Ovary (tissue), 3 donors: Measurements from ENCODE around the gene INPP4A.

Experiments
- CTCF ChIP-seq, 3 donors: fragments of 450-650 bp in 2 of 3; fragments of 200-600 bp in 1 of 3; IDR thresholded peaks; one replicate each; pipeline versions ENCODE4 v1.5.1 to v1.8.0; 2016 to 2022; ENCODE audit warnings: antibody characterized with exemption in 3 of 3, mild to moderate bottlenecking in 1 of 3
- POLR2A ChIP-seq: fragments of 450-650 bp; IDR thresholded peaks from one replicate; pipeline ENCODE4 v1.6.1; 2017; ENCODE audit warnings: antibody characterized with exemption, mild to moderate bottlenecking, moderate library complexity
- donor health status: DM: no; HTN: no; CAD: no.

- TF ChIP-seq CTCF (IDR thresholded peaks at IDR 0.05) (no peak), POLR2A (no peak)
These were observed 138.6 kb downstream of the INPP4A start for GRCh38 chr2:98583276-98583675.
